Keratinocyte (primary cell): Measurements from ENCODE around the gene POLR3F.

Source experiments
- CTCF ChIP-seq, 3 experiments: IDR thresholded peaks in 1 of 3; conservative IDR thresholded peaks in 1 of 3; optimal IDR thresholded peaks in 1 of 3; 2 replicates in 2 of 3; 3 replicates in 1 of 3; pipeline versions ENCODE3 to v1.5.1; 2011; ENCODE audit warnings: low read length in 3 of 3, mild to moderate bottlenecking in 3 of 3, moderate library complexity in 2 of 3, control low read depth in 1 of 3, inconsistent platforms in 1 of 3; ENCODE audit not compliant: insufficient read depth in 2 of 3; ENCODE audit errors: extremely low read depth in 1 of 3
- EZH2 ChIP-seq: IDR thresholded peaks from one replicate; pipeline ENCODE4 v1.6.1; 2012; ENCODE audit warnings: inconsistent platforms, mild to moderate bottlenecking, low read length, moderate library complexity

- TF ChIP-seq EZH2 (no peak), CTCF (optimal IDR thresholded peaks at IDR 0.05 in 1 of 3, IDR thresholded peaks at IDR 0.05 in 1 of 3, conservative IDR thresholded peaks at IDR 0.05 in 1 of 3; ENCODE audit: extremely low read depth in 1 of 3, insufficient read depth in 2 of 3, low read length in 3 of 3) (no peak)
Observed at GRCh38 chr20:18427214-18427613, 40.0 kb upstream of the POLR3F start.
